Parathyroid adenoma (tissue), 2 donors: ENCODE results near the gene FAN1.

Source experiments
- H2AFZ ChIP-seq: fragments of 300-600 bp; sonication (generic); one replicate; pipeline ENCODE4 v1.7.0; 2017; ENCODE audit warnings: antibody characterized with exemption, mild to moderate bottlenecking
- H3K27ac ChIP-seq: fragments of 300-600 bp; sonication (generic); one replicate; pipeline ENCODE4 v1.7.0; 2017
- H3K27me3 ChIP-seq: fragments of 300-600 bp; sonication (generic); one replicate; pipeline ENCODE4 v1.7.0; 2017; ENCODE audit warnings: low read length; ENCODE audit not compliant: control insufficient read depth, insufficient read depth
- H3K36me3 ChIP-seq: fragments of 300-600 bp; sonication (generic); one replicate; pipeline ENCODE4 v1.7.0; 2017; ENCODE audit warnings: low read length; ENCODE audit not compliant: control insufficient read depth, insufficient read depth
- H3K4me1 ChIP-seq: fragments of 300-600 bp; sonication (generic); one replicate; pipeline ENCODE4 v1.7.0; 2017; ENCODE audit warnings: control low read depth
- H3K4me2 ChIP-seq: fragments of 300-600 bp; sonication (generic); one replicate; pipeline ENCODE4 v1.7.0; 2017; ENCODE audit warnings: low read length
- H3K4me3 ChIP-seq: fragments of 300-600 bp; sonication (generic); one replicate; pipeline ENCODE4 v1.7.0; 2017; ENCODE audit warnings: low read depth, low read length
- H3K79me2 ChIP-seq: fragments of 300-600 bp; sonication (generic); one replicate; pipeline ENCODE4 v1.7.0; 2017; ENCODE audit warnings: control low read depth
- H3K9ac ChIP-seq: fragments of 300-600 bp; sonication (generic); one replicate; pipeline ENCODE4 v1.7.0; 2017; ENCODE audit warnings: mild to moderate bottlenecking
- H3K9me3 ChIP-seq: fragments of 300-600 bp; sonication (generic); one replicate; pipeline ENCODE4 v1.7.0; 2017; ENCODE audit warnings: low read length; ENCODE audit not compliant: control insufficient read depth
- TF ChIP-seq, protein P1 (sequence below): fragments of 300-600 bp; sonication (generic); IDR thresholded peaks from one replicate; pipeline ENCODE4 v1.7.0; 2017; ENCODE audit warnings: antibody characterized with exemption, mild to moderate bottlenecking
- donor health status: primary hyperparathyroidism.

FAN1 gene

GRCh38 chr15:30991255-30992235, 87.8 kb downstream of the FAN1 start, which contains the start of gene MTMR10:
Gene MTMR10, minus strand, starts transcription at chr15:30991628. Its CDS starts 122 bp downstream, at chr15:30991506.
- TF ChIP-seq, protein P1, sequence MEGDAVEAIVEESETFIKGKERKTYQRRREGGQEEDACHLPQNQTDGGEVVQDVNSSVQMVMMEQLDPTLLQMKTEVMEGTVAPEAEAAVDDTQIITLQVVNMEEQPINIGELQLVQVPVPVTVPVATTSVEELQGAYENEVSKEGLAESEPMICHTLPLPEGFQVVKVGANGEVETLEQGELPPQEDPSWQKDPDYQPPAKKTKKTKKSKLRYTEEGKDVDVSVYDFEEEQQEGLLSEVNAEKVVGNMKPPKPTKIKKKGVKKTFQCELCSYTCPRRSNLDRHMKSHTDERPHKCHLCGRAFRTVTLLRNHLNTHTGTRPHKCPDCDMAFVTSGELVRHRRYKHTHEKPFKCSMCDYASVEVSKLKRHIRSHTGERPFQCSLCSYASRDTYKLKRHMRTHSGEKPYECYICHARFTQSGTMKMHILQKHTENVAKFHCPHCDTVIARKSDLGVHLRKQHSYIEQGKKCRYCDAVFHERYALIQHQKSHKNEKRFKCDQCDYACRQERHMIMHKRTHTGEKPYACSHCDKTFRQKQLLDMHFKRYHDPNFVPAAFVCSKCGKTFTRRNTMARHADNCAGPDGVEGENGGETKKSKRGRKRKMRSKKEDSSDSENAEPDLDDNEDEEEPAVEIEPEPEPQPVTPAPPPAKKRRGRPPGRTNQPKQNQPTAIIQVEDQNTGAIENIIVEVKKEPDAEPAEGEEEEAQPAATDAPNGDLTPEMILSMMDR = peak; percentile 7
- Histone ChIP-seq H3K4me1 (no peaks in the 10 kb centered on the region), H3K9ac (peak within 1 kb of the TSS; percentile 92)

GRCh38 chr15:30992249-30992864, 88.6 kb downstream of the FAN1 start:
- H3K9me3 ChIP-seq = no peaks in the 10 kb centered on the region
- H3K27me3 ChIP-seq = no peaks in the 10 kb centered on the region
- peak overlapping the region; percentile 93 for H2AFZ ChIP-seq
- no peaks in the 10 kb centered on the region for H3K4me1 ChIP-seq
- H3K79me2 ChIP-seq = no peaks in the 10 kb centered on the region
- peak overlapping the region; percentile 83 for H3K4me3 ChIP-seq
- H3K4me2 ChIP-seq = peak overlapping the region; percentile 93
- TF ChIP-seq, protein P1 = no peak
- peak overlapping the region; percentile 85 for H3K27ac ChIP-seq
- no peaks in the 10 kb centered on the region for H3K36me3 ChIP-seq
- H3K9ac ChIP-seq = peak overlapping the region; percentile 53

More at GRCh38 chr15:30991255-30992235, 87.8 kb downstream of the FAN1 start, which contains the start of gene MTMR10:
- H3K4me3 ChIP-seq = peak within 1 kb of the TSS; percentile 95
- H3K36me3 ChIP-seq = no peaks in the 10 kb centered on the region
- no peaks in the 10 kb centered on the region for H3K9me3 ChIP-seq
- no peaks in the 10 kb centered on the region for H3K79me2 ChIP-seq
- peak within 1 kb of the TSS; percentile 93 for H2AFZ ChIP-seq
- no peaks in the 10 kb centered on the region for H3K27me3 ChIP-seq
- H3K4me2 ChIP-seq = peak within 1 kb of the TSS; percentile 93
- peak within 1 kb of the TSS; percentile 85 for H3K27ac ChIP-seq
